Endothelial cell of hepatic sinusoid (primary cell): Measurements from ENCODE around the gene PHYHIPL.

Source experiments
- in situ Hi-C: cut with HindIII; loops from 2 replicates; pipeline ENCODE4 v1.10.0; 2017; ENCODE audit warnings: low sequenced_read_pairs

PHYHIPL gene

GRCh38 chr10:59176241-59177030, at the start of gene PHYHIPL:
PHYHIPL (plus strand) TSS chr10:59176643; CDS start chr10:59176854, 211 bp downstream.
- in situ Hi-C loops = loop anchor here (5.0 kb wide), 1 partner anchor 36 kb away; no protein-coding TSS in a partner anchor

DNA sequence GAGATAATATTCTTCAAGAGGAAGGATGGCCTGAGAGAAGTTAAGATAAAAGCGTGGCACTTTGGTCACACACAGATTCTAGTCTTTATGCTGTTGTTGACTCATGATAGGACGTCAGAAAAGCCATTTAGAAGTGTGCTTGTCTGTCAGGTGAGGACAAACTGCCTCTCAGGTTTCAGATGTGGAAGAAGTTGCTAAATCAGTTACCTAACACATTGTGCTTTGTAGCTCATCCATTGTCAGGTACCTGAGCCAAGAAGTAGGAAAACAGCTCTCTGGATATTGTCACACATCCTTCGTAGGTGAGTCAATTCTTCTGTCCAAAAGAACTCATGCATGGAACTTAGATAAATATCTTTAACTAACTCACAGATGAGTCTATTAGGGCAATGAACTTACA, 49.5 kb upstream of the PHYHIPL start:
- in situ Hi-C loops = no loop called here

GRCh38 chr10:59127991-59128390, 48.5 kb upstream of the PHYHIPL start:
- in situ Hi-C loops = no loop called here

GRCh38 chr10:59129867-59130266, 46.6 kb upstream of the PHYHIPL start:
- in situ Hi-C loops = no loop called here

GRCh38 chr10:59131666-59132065, 44.8 kb upstream of the PHYHIPL start:
- in situ Hi-C loops = no loop called here

DNA sequence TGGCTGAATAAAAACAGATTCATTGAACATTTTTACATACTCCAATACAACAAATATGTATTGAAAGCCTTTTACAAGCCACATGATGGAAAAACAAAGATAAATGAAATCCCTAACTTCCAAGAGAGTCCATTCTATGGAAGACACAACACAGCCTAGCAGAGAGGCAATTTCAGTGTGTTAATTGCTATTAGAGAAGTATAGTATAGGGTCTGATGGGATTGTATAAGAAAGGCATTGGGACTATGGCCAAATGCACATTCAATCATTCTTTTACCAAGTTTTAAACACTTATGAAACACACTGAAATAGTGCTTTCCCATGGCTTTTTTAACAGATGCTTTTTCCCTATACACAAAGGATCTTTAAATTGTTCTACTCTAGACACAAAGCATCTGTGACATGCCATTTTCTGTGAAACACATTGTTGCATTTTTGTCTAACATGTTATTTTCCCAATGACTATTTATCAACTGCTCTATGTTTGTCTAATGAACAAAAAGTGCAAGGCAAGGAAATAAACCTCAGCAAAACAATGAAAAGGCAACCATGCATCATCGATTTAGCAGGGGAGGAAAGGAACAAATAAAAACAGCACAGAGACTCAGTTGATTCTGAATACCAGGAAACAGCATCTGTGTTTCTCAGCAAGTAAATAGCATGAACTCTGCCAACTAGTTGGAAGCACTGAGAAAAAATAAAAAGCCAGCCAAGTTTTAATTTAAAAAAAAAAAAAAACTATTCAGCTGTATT, 42.4 kb upstream of the PHYHIPL start:
- in situ Hi-C loops = no loop called here

- in situ Hi-C loops = no loop called here
These were observed 41.7 kb upstream of the PHYHIPL start for GRCh38 chr10:59134785-59135184.

DNA sequence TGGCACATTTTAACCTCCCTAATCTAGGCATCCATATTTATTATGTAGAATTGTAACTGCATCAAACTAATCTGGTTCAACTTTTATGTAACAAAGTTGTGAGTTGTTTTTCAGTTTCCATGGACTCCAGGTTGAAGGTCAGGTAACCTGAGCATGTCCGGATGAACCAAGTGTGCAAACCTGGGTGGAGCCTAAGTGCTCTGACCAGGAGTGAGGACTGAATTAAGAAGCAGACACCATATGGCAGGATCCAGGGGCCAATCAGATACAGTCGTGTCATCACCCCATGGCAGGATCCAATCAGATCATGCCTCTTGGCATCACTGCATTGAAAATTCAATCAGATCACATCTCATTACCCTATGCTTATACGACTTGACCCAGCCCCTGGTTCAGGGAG, 41.2 kb upstream of the PHYHIPL start:
- in situ Hi-C loops = no loop called here

GRCh38 chr10:59138052-59138451, 38.4 kb upstream of the PHYHIPL start:
- in situ Hi-C loops = no loop called here

DNA sequence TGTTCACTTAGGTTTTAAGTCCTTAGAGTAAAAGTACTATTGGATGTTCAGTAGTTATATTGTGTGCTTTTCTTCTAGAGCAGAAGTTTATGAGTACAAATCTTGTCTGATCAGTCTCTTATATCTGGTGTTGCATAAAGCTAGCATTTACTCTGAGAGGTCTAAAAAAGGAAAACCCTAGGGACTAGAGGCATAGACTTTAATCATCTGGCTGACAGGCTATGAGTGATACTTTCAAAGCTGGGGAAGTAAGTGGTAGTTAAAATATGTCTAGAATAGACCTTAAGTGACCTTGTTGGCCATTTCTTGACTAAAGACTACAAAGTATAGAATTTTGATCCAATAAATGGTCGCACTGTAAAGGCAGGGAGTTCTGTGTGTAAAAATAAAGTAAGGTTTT, 32.9 kb upstream of the PHYHIPL start:
- in situ Hi-C loops = no loop called here

DNA sequence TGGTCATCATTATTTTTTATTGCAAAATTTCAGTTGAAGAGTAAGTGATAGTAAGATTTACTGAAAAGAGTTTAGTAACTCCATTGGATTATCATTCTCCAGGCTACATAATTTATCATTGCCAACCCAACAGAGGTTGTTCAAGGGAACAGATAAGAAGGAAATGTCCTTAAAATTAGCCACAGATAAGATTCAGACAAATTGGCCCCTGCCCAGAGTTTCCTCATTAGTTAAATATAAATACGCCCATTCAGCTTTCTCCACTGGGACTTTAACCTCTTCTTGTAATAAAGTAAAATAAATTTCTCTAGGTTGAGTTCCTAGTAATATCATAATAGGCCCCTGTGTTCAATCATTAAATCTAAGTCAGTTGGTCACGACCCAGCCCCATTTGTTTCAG, 27.7 kb upstream of the PHYHIPL start:
- in situ Hi-C loops = no loop called here

DNA sequence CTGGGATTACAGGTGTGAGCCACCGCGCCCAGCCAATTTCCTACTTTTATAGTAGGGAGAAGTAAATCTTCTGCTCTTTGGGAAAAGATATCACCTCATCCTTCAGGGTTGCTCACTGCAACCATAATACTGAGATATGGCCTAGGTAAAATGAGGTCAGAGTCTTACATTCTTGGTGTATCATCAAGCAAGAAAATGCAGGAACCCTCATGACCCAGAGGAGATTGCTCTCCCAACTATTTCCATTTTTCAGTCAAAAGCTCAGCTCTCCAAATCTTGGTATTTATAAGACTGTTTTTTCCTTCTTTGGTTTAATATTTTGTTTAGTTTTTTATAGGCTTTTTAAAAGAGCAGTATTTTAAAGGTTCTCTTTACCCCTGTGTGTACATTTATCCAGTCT, 20.9 kb upstream of the PHYHIPL start:
- in situ Hi-C loops = no loop called here

DNA sequence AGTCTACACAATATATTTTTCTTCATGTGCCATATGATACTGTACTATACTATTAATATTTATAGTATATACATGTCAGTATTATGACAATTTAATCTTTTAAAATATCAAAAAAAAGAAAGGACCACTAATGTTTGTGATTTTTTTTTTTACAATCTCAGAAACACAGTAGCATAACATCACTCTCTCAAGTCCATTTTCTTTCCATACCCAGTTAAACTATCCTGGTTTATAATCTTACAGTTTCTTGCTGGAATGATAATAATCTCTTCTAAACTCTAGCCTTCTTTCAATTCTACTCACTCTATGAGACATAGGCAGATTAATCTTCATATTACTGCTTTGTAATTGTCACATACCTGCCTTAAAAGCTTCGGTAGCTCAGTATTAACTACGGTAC, 8.9 kb upstream of the PHYHIPL start:
- in situ Hi-C loops = no loop called here

DNA sequence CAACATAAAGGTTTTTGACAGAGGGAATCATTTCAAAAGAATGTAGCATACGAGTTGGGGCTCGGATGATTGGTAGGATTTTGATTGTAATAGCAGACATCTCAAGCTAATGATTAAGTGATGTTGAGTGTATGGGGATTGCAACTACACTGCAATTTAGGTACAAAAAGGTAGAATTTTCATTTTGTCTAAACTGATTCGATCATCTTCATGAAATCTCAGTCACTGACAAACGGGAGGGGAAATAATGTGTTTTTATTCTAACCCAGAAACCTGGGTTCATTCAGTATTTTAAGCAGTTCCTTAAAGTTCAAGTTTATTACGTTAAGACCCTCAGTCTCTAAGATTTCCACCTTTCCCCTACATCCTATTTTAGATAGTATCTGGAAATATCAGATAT, 3.9 kb upstream of the PHYHIPL start:
- in situ Hi-C loops = no loop called here

- in situ Hi-C loops = no loop called here
These were observed 3.0 kb upstream of the PHYHIPL start for GRCh38 chr10:59173414-59173813.

- in situ Hi-C loops = loop anchor here (5.0 kb wide), 1 partner anchor 37 kb away; no protein-coding TSS in a partner anchor
These were observed 754 bp upstream of the PHYHIPL start for GRCh38 chr10:59175538-59176240.

- in situ Hi-C loops = loop anchor here (5.0 kb wide), 1 partner anchor 35 kb away; no protein-coding TSS in a partner anchor
These were observed 771 bp downstream of the PHYHIPL start for GRCh38 chr10:59177031-59177797.

- in situ Hi-C loops = loop anchor here (5.0 kb wide), 1 partner anchor 34 kb away; no protein-coding TSS in a partner anchor
These were observed 1.4 kb downstream of the PHYHIPL start for GRCh38 chr10:59177836-59178235.

GRCh38 chr10:59179068-59179467, 2.6 kb downstream of the PHYHIPL start:
- in situ Hi-C loops = loop anchor here (5.0 kb wide), 1 partner anchor 33 kb away; no protein-coding TSS in a partner anchor

DNA sequence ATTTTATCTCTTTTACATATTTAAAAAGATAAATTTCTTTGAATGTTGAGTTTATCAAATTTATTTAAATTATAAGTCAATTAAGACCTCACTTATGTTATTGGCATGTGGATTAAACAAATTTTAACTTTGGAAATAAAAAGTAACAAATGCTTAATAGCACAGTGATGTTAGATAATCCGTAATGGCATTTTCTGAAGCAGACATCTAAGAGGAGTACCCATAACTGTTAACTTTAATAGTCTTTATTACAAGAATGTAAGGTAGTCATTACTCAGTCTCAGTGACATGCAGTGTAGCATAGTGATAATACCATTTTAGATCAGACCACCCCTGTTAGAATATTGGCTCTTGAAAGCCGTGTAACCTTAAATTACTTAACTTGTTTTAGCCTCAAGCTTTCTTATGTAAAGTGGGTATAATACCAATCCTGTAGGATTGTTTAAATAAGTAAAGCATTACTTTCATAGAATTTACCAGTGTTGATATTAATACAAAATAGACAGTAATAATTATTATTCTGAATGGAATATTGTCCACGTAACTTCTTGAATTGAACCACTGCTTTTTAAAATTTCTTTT, 4.3 kb downstream of the PHYHIPL start:
- in situ Hi-C loops = no loop called here
